ENCODE measurements around the gene GALNS.

DNA sequence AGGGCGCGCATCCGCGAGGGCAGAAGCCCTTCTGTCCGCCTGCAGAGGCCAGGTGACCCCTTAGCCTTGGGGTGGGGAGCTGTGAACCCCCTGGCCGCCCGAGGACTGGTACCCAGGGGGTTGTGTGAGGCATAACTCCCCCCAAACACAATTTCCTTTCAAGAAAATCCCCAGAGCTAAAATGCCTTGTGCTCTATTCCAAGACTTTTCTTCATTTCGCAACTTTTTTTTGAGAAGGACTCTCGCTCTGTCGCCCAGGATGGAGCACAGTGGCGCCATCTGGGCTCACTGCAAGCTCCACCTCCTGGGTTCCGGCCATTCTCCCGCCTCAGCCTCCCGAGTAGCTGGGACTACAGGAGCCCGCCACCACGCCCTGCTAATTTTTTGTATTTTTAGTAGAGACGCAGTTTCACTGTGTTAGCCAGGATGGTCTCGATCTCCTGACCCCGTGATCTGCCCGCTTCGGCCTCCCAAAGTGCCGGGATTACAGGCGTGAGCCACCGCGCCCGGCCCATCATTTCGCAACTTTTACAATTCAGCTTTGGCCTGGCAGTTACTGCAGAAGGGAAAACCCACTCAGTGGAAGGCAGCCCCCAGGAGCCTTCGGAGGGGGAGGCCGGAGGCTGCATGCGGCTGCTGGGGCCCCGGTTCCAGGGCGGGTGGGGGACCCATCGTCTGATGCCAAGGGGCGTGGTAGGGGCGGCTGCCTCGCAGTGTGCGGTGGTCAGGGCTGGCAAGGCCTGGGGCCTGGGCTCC is 44.1 kb downstream of the GALNS start:
- TF ChIP-seq, protein P1, sequence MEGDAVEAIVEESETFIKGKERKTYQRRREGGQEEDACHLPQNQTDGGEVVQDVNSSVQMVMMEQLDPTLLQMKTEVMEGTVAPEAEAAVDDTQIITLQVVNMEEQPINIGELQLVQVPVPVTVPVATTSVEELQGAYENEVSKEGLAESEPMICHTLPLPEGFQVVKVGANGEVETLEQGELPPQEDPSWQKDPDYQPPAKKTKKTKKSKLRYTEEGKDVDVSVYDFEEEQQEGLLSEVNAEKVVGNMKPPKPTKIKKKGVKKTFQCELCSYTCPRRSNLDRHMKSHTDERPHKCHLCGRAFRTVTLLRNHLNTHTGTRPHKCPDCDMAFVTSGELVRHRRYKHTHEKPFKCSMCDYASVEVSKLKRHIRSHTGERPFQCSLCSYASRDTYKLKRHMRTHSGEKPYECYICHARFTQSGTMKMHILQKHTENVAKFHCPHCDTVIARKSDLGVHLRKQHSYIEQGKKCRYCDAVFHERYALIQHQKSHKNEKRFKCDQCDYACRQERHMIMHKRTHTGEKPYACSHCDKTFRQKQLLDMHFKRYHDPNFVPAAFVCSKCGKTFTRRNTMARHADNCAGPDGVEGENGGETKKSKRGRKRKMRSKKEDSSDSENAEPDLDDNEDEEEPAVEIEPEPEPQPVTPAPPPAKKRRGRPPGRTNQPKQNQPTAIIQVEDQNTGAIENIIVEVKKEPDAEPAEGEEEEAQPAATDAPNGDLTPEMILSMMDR (IDR thresholded peaks at IDR 0.05), result peak; percentile 51; the same call in 1 of the 2 replicates
- no peak for TF ChIP-seq TCF7L2 (IDR thresholded peaks at IDR 0.05; ENCODE audit: low read depth, low read length)
- TF ChIP-seq POLR2AphosphoS5 (IDR thresholded peaks at IDR 0.05; ENCODE audit: low read depth, low read length), result no peak
- TF ChIP-seq, protein P2, sequence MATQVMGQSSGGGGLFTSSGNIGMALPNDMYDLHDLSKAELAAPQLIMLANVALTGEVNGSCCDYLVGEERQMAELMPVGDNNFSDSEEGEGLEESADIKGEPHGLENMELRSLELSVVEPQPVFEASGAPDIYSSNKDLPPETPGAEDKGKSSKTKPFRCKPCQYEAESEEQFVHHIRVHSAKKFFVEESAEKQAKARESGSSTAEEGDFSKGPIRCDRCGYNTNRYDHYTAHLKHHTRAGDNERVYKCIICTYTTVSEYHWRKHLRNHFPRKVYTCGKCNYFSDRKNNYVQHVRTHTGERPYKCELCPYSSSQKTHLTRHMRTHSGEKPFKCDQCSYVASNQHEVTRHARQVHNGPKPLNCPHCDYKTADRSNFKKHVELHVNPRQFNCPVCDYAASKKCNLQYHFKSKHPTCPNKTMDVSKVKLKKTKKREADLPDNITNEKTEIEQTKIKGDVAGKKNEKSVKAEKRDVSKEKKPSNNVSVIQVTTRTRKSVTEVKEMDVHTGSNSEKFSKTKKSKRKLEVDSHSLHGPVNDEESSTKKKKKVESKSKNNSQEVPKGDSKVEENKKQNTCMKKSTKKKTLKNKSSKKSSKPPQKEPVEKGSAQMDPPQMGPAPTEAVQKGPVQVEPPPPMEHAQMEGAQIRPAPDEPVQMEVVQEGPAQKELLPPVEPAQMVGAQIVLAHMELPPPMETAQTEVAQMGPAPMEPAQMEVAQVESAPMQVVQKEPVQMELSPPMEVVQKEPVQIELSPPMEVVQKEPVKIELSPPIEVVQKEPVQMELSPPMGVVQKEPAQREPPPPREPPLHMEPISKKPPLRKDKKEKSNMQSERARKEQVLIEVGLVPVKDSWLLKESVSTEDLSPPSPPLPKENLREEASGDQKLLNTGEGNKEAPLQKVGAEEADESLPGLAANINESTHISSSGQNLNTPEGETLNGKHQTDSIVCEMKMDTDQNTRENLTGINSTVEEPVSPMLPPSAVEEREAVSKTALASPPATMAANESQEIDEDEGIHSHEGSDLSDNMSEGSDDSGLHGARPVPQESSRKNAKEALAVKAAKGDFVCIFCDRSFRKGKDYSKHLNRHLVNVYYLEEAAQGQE (IDR thresholded peaks at IDR 0.05; ENCODE audit: insufficient read depth in 1 of 2, low read depth in 2 of 2, low read length in 1 of 2), result no peak

Data from Panc1 (cell line).